Frontal cortex (tissue), 4 donors: Measurements from ENCODE around the gene FAM53A. TPM values are rescaled to one million over a fixed set of nuclear protein-coding genes. Genes with fewer than 3 reads are reported as not detected.
"Not testable (repeated sequence)": the region's sequence is repeated elsewhere in the genome, so short reads cannot be mapped to it uniquely, and the experiment has no call there.

Experiments used
- DNase-seq, 2 donors: peaks; one replicate each; pipeline ENCODE4 v3.0.0; 2012; ENCODE audit warnings: low spot score in 2 of 2
- FAIRE-seq: peaks from 2 replicates; lab custom pipeline; 2012; peaks lifted over from hg19 to GRCh38; lab: Jason Lieb, UNC
- total RNA-seq: library from RNA; depleted of rRNA; stranded (reverse); fragments of >200 nt; gene quantifications from one replicate; pipeline ENCODE4 v1.2.3, GENCODE V29; 2014
- donor health status: control.
- donor health status: control.
- donor health status: control.

The FAM53A gene
- total RNA-seq, 1 donor from 2014 or later: 0.82 TPM

GRCh38 chr4:1691737-1692373 is 7.7 kb upstream of the FAM53A start:
- DNase-seq (no peak), FAIRE-seq (no peak)

GRCh38 chr4:1690698-1691097 is 6.6 kb upstream of the FAM53A start:
- DNase-seq: no peak
- no peak for FAIRE-seq

DNA sequence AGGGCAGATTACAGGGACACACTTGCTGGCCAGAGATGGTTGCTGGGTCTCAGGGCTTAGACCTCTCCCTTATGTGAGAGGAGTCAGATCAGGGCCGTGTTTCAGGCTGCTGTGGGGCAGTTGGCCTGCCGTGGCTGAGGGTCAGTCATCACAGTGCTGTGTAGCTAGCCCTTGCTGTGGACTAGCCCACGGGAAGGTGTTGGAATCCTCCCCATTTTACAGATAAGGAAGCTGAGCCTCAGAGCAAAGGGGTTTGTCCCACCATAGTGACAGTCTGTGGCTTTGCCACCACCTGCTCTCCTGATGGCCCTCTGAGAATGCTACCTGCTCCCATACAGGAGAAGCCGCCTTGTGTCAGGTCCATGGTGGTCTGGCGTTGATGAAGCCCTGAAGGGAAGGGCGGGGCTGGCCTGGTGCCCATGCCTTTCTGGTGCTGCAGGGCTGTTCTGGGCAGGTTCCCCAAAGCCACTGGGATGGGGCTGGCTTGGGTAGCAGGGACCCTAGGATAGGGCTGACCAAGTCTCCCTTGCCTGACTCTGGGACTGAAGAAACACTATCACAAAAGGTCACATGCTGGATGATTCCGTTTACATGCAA is 2.4 kb upstream of the FAM53A start:
- FAIRE-seq (no peak), DNase-seq (no peak)

DNA sequence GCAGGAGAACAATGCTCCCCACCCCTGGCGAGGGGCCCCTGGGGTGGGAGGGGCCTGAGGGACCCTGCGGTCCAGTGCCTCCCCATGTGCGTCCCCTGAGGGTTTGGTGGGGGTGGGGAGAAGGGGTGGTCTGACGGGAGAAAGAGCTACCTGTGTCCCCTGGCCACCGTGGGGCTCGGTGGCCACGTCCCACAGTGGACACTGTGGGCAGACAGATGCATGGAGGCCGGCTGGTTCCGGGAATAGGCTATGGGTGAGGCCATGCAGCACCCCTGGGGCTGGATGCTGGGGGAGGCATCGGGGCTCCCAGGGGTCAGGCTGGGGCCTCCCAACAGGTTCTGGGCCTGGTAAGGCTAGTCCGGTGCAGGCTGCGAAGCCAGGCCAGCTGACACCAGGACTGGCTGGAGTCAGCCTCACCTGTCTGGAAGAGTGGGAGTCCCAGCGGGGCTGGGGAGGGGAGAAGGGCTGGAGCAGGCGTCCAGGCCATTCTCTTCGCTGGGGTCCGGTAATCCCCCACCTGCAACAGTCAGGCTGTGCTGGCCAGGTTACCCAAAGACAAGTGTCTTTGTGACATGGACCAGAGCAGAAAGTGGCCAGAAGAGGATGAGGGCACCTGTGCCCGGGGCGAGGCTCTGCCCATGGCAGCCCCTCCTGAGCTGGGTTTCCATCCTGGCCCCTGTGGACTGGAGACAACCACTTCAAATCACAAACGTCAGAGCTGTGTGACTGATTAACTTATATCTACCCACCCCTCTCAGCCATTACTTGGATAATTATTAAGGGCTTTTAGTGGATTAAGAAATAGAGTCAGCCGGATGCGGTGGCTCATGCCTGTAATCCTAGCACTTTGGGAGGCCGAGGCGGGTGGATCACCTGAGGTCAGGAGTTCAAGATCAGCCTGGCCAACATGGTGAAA is 1.4 kb upstream of the FAM53A start:
- no peak for DNase-seq
- no peak for FAIRE-seq

GRCh38 chr4:1684506-1685234 is 557 bp upstream of the FAM53A start:
- FAIRE-seq (no peak), DNase-seq (no peak)

GRCh38 chr4:1683261-1683735 is 815 bp downstream of the FAM53A start:
- no peak for DNase-seq

DNA sequence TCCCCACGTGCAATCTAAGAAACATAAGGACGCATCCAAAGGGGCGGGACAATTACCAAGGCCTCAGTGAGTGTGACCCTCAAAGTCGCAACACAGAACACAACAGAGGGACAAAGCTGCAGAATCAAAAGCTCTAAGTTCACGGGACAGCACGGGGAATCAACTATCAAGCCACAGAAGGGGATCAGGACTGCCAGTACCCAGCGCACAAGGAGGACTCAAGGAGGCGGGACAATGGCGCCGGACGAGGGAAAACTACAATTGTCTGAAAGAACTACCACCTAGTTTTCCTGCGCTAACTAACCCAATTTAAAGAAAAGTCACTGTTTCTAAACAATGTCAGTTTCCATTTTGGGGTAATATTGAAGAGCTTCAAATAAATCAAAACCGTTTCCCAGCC is 1.3 kb downstream of the FAM53A start:
- DNase-seq: no peak

More at GRCh38 chr4:1683261-1683735, 815 bp downstream of the FAM53A start:
- FAIRE-seq: no peak

DNA sequence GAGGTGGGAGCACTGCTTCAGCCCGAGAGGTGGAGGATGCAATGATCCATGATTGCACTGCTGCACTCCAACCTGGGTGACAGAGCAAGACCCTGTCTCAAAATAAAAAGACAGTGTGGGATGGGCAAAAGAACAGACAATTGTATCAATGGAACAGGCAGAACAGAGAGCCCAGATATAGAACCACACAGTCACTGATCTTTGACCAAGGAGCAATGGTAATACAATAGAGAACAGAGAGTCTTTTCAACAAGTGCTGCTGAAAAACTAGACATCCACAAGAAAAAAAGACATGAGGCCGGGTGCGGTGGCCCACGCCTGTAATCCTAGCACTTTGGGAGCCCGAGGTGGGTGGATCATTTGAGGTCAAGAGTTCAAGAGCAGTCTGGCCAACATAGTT is 5.9 kb downstream of the FAM53A start:
- FAIRE-seq: no peak
- no peak for DNase-seq

More for the DNA sequence above, 1.3 kb downstream of the FAM53A start:
- no peak for FAIRE-seq

DNA sequence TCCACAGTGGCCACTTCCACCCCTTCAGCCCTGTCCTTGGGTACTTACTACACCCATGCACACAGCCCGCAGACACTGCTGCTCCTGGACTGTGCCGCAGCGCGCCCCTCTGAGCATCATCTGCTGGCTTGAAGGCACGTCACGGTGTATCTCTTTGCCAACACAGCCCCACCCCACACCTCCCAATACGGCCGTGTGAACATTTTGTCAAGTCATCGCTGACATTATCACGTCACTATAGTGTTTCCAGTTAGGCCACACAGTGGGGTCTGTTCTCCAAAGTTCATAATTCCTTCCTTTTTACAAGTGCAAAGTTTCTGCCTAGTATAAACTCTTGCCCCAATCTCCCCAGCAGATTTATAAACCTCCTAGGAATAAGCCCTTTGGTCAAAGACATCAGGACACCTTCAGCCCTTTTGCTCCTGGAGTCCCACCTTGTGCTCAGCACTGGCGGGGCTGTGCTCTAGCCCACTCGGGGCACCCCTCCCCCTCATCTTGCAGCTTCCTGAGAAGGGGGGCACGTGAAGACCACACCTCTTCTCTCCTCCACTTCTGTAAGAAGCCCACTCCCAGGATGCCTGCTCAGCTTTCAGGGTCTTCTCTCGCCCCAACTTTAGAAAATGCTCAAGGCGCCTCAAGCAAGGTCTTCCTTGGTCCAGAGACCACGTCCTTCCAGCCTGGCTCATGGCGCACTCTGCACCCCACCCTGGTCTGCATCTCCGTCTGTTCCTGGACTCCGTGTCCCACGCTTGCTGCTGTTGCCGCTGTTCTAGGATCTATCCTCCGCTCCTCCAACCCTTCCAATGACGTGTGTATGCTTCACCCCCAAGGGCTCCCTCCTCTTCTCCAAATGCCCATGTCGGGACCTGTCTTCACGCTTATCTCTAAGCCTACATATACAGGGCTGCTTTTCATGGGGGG is 7.2 kb downstream of the FAM53A start:
- FAIRE-seq (no peak), DNase-seq (no peak)

- no peak for DNase-seq
- FAIRE-seq: no peak
These were observed 8.3 kb downstream of the FAM53A start for GRCh38 chr4:1675802-1676137.

- no peak for DNase-seq
- FAIRE-seq: no peak
These were observed 8.8 kb downstream of the FAM53A start for GRCh38 chr4:1675136-1675801.

DNA sequence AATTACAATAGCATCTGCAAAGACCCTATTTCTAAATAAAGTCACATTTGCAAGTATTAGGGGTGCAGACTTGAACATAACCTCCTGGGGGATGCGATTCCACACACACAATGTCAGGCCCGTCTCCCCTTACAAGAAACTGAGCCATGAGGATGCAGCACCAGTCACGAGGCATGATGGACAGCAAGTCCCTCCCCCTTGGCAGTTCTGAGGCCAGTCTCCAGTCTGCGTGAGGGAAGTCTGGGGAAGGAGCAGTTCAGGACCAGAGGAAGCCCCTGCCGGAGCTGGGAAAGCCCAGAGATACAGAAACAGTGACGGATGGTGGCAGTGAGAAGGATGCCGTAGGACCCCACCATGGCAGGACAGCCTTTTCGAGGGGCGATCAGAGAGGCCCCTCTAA is 9.4 kb downstream of the FAM53A start:
- DNase-seq (peak in 1 of 2 donors; percentile 52), FAIRE-seq (no peak)

- DNase-seq (no peak), FAIRE-seq (no peak)
These were observed 10.4 kb downstream of the FAM53A start for GRCh38 chr4:1673671-1674070.

- not testable (repeated sequence) for DNase-seq, FAIRE-seq
These were observed 13.1 kb downstream of the FAM53A start for GRCh38 chr4:1671011-1671410.

GRCh38 chr4:1670279-1670678 is 13.8 kb downstream of the FAM53A start:
- no peak for FAIRE-seq
- no peak for DNase-seq

DNA sequence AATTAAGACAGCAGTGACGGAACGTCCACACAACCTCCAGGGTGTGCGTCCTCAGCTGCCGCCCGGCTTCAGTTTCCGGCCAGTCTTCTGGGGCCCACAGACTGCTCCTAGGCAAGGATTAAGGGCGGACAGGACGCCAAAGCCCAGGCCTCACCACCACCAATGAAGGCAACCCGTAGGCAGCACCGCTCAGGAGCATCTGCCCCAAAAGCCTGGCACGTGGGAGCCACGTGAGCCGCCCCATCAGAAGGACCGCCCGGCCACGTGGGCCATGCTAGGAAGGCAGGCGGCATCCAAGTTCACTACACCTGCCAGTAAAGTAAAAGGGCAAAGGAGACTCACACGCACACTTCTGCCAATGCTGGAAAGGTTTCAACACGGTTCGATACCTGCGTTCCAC is 14.3 kb downstream of the FAM53A start:
- no peak for FAIRE-seq

GRCh38 chr4:1669270-1669669 is 14.8 kb downstream of the FAM53A start:
- FAIRE-seq: no peak
- no peak for DNase-seq

More for the DNA sequence above, 14.3 kb downstream of the FAM53A start:
- DNase-seq: no peak

- FAIRE-seq (no peak), DNase-seq (no peak)
These were observed 15.6 kb downstream of the FAM53A start for GRCh38 chr4:1668488-1668840.

DNA sequence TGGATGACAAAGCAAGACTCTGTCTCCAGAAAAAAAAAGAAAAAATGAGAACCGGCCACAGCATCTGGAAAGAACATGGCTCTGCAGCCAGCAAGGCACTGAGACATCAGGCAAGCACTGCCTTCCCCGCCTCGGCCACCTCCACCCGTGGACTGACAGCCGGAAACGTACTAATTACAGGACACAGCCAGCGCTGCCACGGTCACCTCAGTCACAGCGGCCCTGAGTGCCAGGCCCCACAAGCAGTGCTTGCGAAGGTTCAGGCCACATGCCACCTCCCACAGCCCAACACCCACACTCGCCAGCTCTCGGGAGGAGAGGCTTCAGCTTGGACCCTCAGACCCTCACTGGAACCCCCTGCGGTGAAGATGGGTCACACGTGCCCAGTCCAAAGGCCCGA is 16.8 kb downstream of the FAM53A start:
- FAIRE-seq (no peak), DNase-seq (no peak)
